ENCODE data around the gene SENP7. TPM values are rescaled to one million over a fixed set of nuclear protein-coding genes. Genes with fewer than 3 reads are reported as not detected.

The SENP7 gene
- total RNA-seq, 1 experiment from 2014 or later = 12.0 TPM

DNA sequence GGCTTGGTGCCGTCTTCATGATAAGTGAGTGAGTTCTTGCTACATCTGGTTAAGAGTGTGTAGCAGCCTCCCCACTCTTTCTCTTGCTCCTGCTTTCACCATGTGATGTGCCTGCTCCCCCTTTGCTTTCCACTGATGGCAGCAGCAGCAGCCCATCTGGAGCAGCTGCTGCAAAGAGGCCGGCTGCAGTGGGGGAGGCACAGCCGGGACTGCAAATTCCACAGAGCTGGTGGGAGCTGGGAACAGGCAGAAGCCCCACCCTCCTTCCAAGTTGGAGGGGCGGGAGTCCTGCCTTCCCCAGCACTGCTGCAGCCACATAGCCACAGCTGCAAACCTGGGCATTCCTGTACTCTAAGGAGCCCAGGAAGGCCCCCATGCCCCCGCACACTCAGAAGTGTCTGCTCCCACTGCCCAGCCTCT lies 129.8 kb downstream of the SENP7 start:
- Mint-ChIP-seq H3K27ac (ENCODE audit: unreplicated experiment) (no peak overlapping the region), H3K27me3 (ENCODE audit: unreplicated experiment) (no peaks in the 10 kb centered on the region), H3K36me3 (ENCODE audit: insufficient read depth, unreplicated experiment) (no peaks in the 10 kb centered on the region), H3K4me3 (ENCODE audit: low read depth, unreplicated experiment) (no peak overlapping the region), H3K9me3 (ENCODE audit: low read depth, unreplicated experiment) (peaks cover 3% of the 10 kb centered on the region), H3K4me1 (ENCODE audit: low read depth, unreplicated experiment) (no peaks in the 10 kb centered on the region)
- DNase-seq = no peak
- BruUV-seq (replicated peaks) = no TSS peak
- CTCF ChIA-PET = no interaction called here
- intact Hi-C loops (cut with micrococcal nuclease; ENCODE audit: unreplicated experiment) = loop anchor here (5.0 kb wide), 2 partner anchors 171 to 486 kb away; no protein-coding TSS in a partner anchor
- TF ChIP-seq, protein P1, sequence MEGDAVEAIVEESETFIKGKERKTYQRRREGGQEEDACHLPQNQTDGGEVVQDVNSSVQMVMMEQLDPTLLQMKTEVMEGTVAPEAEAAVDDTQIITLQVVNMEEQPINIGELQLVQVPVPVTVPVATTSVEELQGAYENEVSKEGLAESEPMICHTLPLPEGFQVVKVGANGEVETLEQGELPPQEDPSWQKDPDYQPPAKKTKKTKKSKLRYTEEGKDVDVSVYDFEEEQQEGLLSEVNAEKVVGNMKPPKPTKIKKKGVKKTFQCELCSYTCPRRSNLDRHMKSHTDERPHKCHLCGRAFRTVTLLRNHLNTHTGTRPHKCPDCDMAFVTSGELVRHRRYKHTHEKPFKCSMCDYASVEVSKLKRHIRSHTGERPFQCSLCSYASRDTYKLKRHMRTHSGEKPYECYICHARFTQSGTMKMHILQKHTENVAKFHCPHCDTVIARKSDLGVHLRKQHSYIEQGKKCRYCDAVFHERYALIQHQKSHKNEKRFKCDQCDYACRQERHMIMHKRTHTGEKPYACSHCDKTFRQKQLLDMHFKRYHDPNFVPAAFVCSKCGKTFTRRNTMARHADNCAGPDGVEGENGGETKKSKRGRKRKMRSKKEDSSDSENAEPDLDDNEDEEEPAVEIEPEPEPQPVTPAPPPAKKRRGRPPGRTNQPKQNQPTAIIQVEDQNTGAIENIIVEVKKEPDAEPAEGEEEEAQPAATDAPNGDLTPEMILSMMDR (IDR thresholded peaks at IDR 0.05; ENCODE audit: unreplicated experiment) = no peak

DNA sequence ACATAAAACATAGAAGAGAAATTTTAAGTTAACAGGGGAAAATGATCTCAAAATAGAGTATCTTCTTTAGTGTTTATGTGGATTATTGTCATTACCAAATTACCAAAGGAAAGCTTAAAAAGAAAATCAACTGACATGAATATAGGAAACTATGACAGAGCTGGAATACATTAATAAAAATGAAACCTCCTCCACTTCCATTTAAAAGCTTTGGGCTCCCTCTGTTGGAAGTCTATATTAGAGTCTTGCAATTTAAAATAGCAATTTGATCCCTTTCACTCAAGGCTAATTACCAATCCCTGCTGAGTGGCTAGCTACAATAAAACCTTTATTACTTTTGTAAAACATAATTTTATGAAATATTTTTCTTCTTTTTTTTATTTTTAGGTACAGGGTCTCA lies 131.2 kb downstream of the SENP7 start:
- no TSS peak for BruUV-seq (replicated peaks)
- Mint-ChIP-seq H3K4me3 (ENCODE audit: low read depth, unreplicated experiment) (no peak overlapping the region), H3K36me3 (ENCODE audit: insufficient read depth, unreplicated experiment) (no peaks in the 10 kb centered on the region), H3K27ac (ENCODE audit: unreplicated experiment) (no peak overlapping the region), H3K4me1 (ENCODE audit: low read depth, unreplicated experiment) (no peaks in the 10 kb centered on the region), H3K27me3 (ENCODE audit: unreplicated experiment) (no peaks in the 10 kb centered on the region), H3K9me3 (ENCODE audit: low read depth, unreplicated experiment) (peaks cover 4% of the 10 kb centered on the region)
- CTCF ChIA-PET = interaction anchor here (0.6 to 1.1 kb wide), 6 partner anchors 52 to 919 kb away, joined by 3 to 9 read pairs (median 4); no protein-coding TSS in a partner anchor
- TF ChIP-seq, protein P1 (IDR thresholded peaks at IDR 0.05; ENCODE audit: unreplicated experiment) = no peak
- no peak for DNase-seq
- intact Hi-C loops (cut with micrococcal nuclease; ENCODE audit: unreplicated experiment) = loop anchor here (2.0 to 5.0 kb wide), 4 partner anchors 170 to 645 kb away; no protein-coding TSS in a partner anchor

DNA sequence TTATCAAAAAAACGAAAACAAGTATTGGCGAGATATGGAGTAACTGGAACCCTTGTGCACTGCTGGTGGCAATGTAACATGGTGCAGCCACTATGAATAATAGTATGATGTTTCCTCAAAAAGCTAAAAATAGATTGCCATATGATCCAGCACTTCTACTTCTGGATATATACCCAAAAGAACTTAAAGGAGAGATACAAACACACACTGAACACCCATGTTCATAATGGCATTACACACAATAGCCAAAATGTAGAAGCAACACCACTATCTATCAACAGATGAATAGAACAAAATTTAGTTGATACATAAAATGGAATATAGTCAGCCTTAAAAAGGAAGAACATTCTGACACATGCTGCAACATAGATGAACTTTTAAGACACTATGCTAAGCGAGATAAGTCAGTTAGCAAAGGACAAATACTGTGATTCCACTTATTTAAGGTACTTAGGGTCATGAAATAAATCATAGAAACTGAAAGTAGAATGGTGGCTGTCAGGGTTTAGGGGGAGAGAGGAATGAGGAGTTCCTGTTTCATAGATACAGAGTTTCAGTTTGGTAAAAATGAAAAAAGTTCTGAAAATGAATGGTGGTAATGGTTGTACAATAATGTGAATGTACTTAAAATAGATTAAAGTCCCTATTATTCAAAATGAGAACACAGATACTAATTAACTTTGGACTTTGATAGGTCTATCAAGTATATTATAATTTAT lies 133.2 kb downstream of the SENP7 start:
- Mint-ChIP-seq H3K9me3 (ENCODE audit: low read depth, unreplicated experiment) (peaks cover 4% of the 10 kb centered on the region), H3K36me3 (ENCODE audit: insufficient read depth, unreplicated experiment) (no peaks in the 10 kb centered on the region), H3K4me3 (ENCODE audit: low read depth, unreplicated experiment) (no peak overlapping the region), H3K27me3 (ENCODE audit: unreplicated experiment) (no peaks in the 10 kb centered on the region), H3K27ac (ENCODE audit: unreplicated experiment) (no peak overlapping the region), H3K4me1 (ENCODE audit: low read depth, unreplicated experiment) (no peaks in the 10 kb centered on the region)
- no peak for DNase-seq
- BruUV-seq (replicated peaks) = no TSS peak
- TF ChIP-seq, protein P1 (IDR thresholded peaks at IDR 0.05; ENCODE audit: unreplicated experiment) = no peak
- CTCF ChIA-PET = no interaction called here
- intact Hi-C loops (cut with micrococcal nuclease; ENCODE audit: unreplicated experiment) = loop anchor here (2.0 to 5.0 kb wide), 4 partner anchors 168 to 643 kb away; no protein-coding TSS in a partner anchor

DNA sequence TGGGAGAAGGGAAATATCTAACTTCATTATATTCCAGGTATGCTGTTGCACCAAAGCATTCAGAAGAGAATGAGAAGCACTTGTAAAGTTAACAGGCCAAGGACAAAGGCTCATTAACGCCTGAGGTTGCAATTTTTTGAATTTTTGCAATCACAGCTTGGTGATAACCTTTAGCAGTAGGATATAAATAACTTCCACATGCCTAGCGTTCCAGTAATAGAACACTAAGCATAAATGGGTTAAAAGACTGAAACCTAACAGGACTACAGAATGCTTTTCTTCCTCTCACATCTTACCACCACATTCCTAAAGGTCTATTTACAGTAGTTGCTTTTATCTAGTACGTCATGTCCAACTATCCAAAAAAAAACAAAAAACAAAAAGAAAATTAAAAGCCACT lies 135.2 kb downstream of the SENP7 start:
- H3K27me3 Mint-ChIP-seq (ENCODE audit: unreplicated experiment) = no peaks in the 10 kb centered on the region
- no TSS peak for BruUV-seq (replicated peaks)
- no peak overlapping the region for H3K27ac Mint-ChIP-seq (ENCODE audit: unreplicated experiment)
- H3K4me3 Mint-ChIP-seq (ENCODE audit: low read depth, unreplicated experiment) = no peak overlapping the region
- no peaks in the 10 kb centered on the region for H3K36me3 Mint-ChIP-seq (ENCODE audit: insufficient read depth, unreplicated experiment)
- DNase-seq = no peak
- CTCF ChIA-PET = no interaction called here
- no peaks in the 10 kb centered on the region for H3K4me1 Mint-ChIP-seq (ENCODE audit: low read depth, unreplicated experiment)
- TF ChIP-seq, protein P1 (IDR thresholded peaks at IDR 0.05; ENCODE audit: unreplicated experiment) = no peak
- intact Hi-C loops (cut with micrococcal nuclease; ENCODE audit: unreplicated experiment) = no loop called here
- H3K9me3 Mint-ChIP-seq (ENCODE audit: low read depth, unreplicated experiment) = peaks cover 4% of the 10 kb centered on the region

Measured in Calu3 (cell line).